NCI-H2107 (cell line): ENCODE measurements around the gene LDAH.
A peak's percentile ranks its signal among the peaks of the same experiment; 100 is the strongest.

Experiments
- DNase-seq: peaks from one replicate; lab custom pipeline; 2025; lab: John Stamatoyannopoulos, UW

The LDAH gene

GRCh38 chr2:20781656-20782265, 41.1 kb downstream of the LDAH start:
- DNase-seq: no peak

- no peak for DNase-seq
These were observed 51.6 kb downstream of the LDAH start for GRCh38 chr2:20771299-20771698.

GRCh38 chr2:20766798-20767644, 55.9 kb downstream of the LDAH start:
- no peak for DNase-seq

- DNase-seq: no peak
These were observed 56.7 kb downstream of the LDAH start for GRCh38 chr2:20766213-20766612.

- DNase-seq: no peak
These were observed 59.8 kb downstream of the LDAH start for GRCh38 chr2:20762945-20763683.

GRCh38 chr2:20759487-20759886, 63.4 kb downstream of the LDAH start:
- no peak for DNase-seq

- DNase-seq: no peak
These were observed 63.9 kb downstream of the LDAH start for GRCh38 chr2:20758997-20759396.

- DNase-seq: no peak
These were observed 65.4 kb downstream of the LDAH start for GRCh38 chr2:20757405-20758090.

GRCh38 chr2:20755132-20755800, 67.6 kb downstream of the LDAH start:
- DNase-seq: peak; percentile 3

- DNase-seq: no peak
These were observed 70.6 kb downstream of the LDAH start for GRCh38 chr2:20752293-20752692.

GRCh38 chr2:20747317-20747716, 75.6 kb downstream of the LDAH start:
- DNase-seq: no peak

GRCh38 chr2:20745924-20746555, 76.9 kb downstream of the LDAH start:
- DNase-seq: no peak

GRCh38 chr2:20744366-20745335, 78.2 kb downstream of the LDAH start:
- DNase-seq: no peak

GRCh38 chr2:20738772-20739171, 84.1 kb downstream of the LDAH start:
- DNase-seq: no peak

GRCh38 chr2:20737505-20737904, 85.4 kb downstream of the LDAH start:
- no peak for DNase-seq

- DNase-seq: no peak
These were observed 94.7 kb downstream of the LDAH start for GRCh38 chr2:20728114-20728758.

GRCh38 chr2:20726913-20727312, 96.0 kb downstream of the LDAH start:
- no peak for DNase-seq

- DNase-seq: no peak
These were observed 97.1 kb downstream of the LDAH start for GRCh38 chr2:20725782-20726181.

- DNase-seq: no peak
These were observed 98.3 kb downstream of the LDAH start for GRCh38 chr2:20724500-20725053.
